H1 (cell line): ENCODE results near the gene SLC5A10. TPM values are rescaled to one million over a fixed set of nuclear protein-coding genes. Genes with fewer than 3 reads are reported as not detected.

Experiments used
- CTCF ChIA-PET: fragments of 300-600 bp; sonication (Branson Sonifier 250); formaldehyde crosslinking; loops from one replicate; lab custom pipeline; 2021; ENCODE audit not compliant: partially characterized antibody; lab: Charles Lee
- POLR2A ChIA-PET: fragments of 300-600 bp; sonication (Branson Sonifier 250); formaldehyde crosslinking; loops from one replicate; lab custom pipeline; 2021; ENCODE audit warnings: inconsistent platforms; ENCODE audit not compliant: partially characterized antibody; lab: Charles Lee
- DNase-seq, 2 experiments: peaks; one replicate each; pipeline versions ENCODE4 v3.0.0 to v3.0.0-alpha.2; 2010 to 2022; ENCODE audit warnings: low spot score in 2 of 2, low read depth in 1 of 2, mixed read lengths in 1 of 2
- FAIRE-seq: peaks from 2 replicates; lab custom pipeline; 2011; peaks lifted over from hg19 to GRCh38; lab: Jason Lieb, UNC
- H2AFZ ChIP-seq: 2 replicates; pipeline ENCODE4 v1.8.1; 2012; ENCODE audit warnings: low read length, inconsistent platforms
- H2AK5ac ChIP-seq: 2 replicates; pipeline ENCODE4 v1.6.1; 2013; ENCODE audit warnings: low read depth, low read length
- H2BK120ac ChIP-seq: replicated peaks from 2 replicates; pipeline ENCODE3; 2013; ENCODE audit warnings: low read depth, low read length, inconsistent platforms
- H2BK12ac ChIP-seq: 2 replicates; pipeline ENCODE4 v1.6.1; 2013; ENCODE audit warnings: low read depth, low read length
- H2BK15ac ChIP-seq: 2 replicates; pipeline ENCODE4 v1.6.1; 2013; ENCODE audit warnings: low read length
- H2BK20ac ChIP-seq: 2 replicates; pipeline ENCODE4 v1.6.1; 2013; ENCODE audit warnings: low read length
- H2BK5ac ChIP-seq: 2 replicates; pipeline ENCODE4 v1.6.1; 2013; ENCODE audit warnings: low read depth, low read length
- H3K14ac ChIP-seq: 2 replicates; pipeline ENCODE4 v1.6.1; 2013; ENCODE audit warnings: inconsistent platforms; ENCODE audit not compliant: insufficient read length
- H3K18ac ChIP-seq: 2 replicates; pipeline ENCODE4 v1.6.1; 2013; ENCODE audit warnings: low read length; ENCODE audit errors: extremely low read depth
- H3K23ac ChIP-seq: 2 replicates; pipeline ENCODE4 v1.6.1; 2013; ENCODE audit warnings: inconsistent platforms; ENCODE audit not compliant: insufficient read length
- H3K23me2 ChIP-seq: 2 replicates; pipeline ENCODE4 v1.6.1; 2013; ENCODE audit warnings: low read depth, low read length
- H3K27ac ChIP-seq: 2 replicates; pipeline ENCODE4 v1.6.1; 2011; ENCODE audit warnings: low read depth, low read length, inconsistent platforms
- H3K27me3 ChIP-seq, 4 experiments: replicated peaks in 1 of 4; 1 replicate in 1 of 4; 2 replicates in 3 of 4; pipeline versions ENCODE4 v1.6.1 to v1.8.1; 2011 to 2013; ENCODE audit warnings: low read length in 3 of 4, mild to moderate bottlenecking in 3 of 4, inconsistent platforms in 2 of 4, mixed read lengths in 2 of 4, moderate library complexity in 1 of 4; ENCODE audit not compliant: control insufficient read depth in 3 of 4, insufficient read depth in 3 of 4; ENCODE audit errors: extremely low read depth in 1 of 4
- H3K36me3 ChIP-seq, 4 experiments: 2 replicates each; pipeline versions ENCODE4 v1.6.1 to v1.8.1; 2011 to 2013; ENCODE audit warnings: mild to moderate bottlenecking in 4 of 4, low read length in 3 of 4, moderate library complexity in 2 of 4, control low read depth in 1 of 4, inconsistent platforms in 1 of 4; ENCODE audit not compliant: insufficient read depth in 4 of 4, control insufficient read depth in 2 of 4
- H3K4ac ChIP-seq: replicated peaks from 2 replicates; pipeline ENCODE3; 2013; ENCODE audit warnings: low read length, low read depth, mixed read lengths, inconsistent platforms; ENCODE audit not compliant: insufficient read length
- H3K4me1 ChIP-seq, 4 experiments: replicated peaks in 1 of 4; 1 replicate in 1 of 4; 2 replicates in 3 of 4; pipeline versions ENCODE4 v1.6.1 to v1.8.1; 2011 to 2013; ENCODE audit warnings: low read length in 3 of 4, inconsistent platforms in 2 of 4, mixed read lengths in 1 of 4; ENCODE audit not compliant: insufficient read depth in 4 of 4, control insufficient read depth in 3 of 4
- H3K4me2 ChIP-seq, 2 experiments: 2 replicates each; pipeline versions ENCODE4 v1.6.1 to v1.8.1; 2011 to 2013; ENCODE audit warnings: low read depth in 2 of 2, low read length in 2 of 2, control low read depth in 1 of 2, inconsistent platforms in 1 of 2, mild to moderate bottlenecking in 1 of 2; ENCODE audit not compliant: insufficient read depth in 1 of 2
- H3K4me3 ChIP-seq, 4 experiments: fragments of 200-600, 300-600 bp in 1 of 4; sonication (generic), shearing (Covaris generic), sonication (Bioruptor Twin) in 1 of 4; 2 replicates each; pipeline versions ENCODE4 v1.5.1 to v1.8.1; 2011 to 2016; ENCODE audit warnings: low read length in 4 of 4, low read depth in 3 of 4, control low read depth in 2 of 4, inconsistent platforms in 2 of 4, mild to moderate bottlenecking in 2 of 4, mixed read lengths in 1 of 4, moderate library complexity in 1 of 4; ENCODE audit not compliant: insufficient read depth in 2 of 4; ENCODE audit errors: extremely low read depth in 1 of 4
- H3K56ac ChIP-seq: replicated peaks from 2 replicates; pipeline ENCODE3; 2013; ENCODE audit warnings: low read depth, mild to moderate bottlenecking, mixed read lengths, low read length, inconsistent platforms; ENCODE audit not compliant: insufficient read length
- H3K79me1 ChIP-seq: 2 replicates; pipeline ENCODE4 v1.6.1; 2013; ENCODE audit warnings: low read depth, low read length, control low read depth
- H3K79me2 ChIP-seq, 2 experiments: 2 replicates each; pipeline versions ENCODE4 v1.6.1 to v1.8.1; 2012 to 2013; ENCODE audit warnings: low read length in 2 of 2, mild to moderate bottlenecking in 2 of 2, inconsistent platforms in 1 of 2; ENCODE audit not compliant: insufficient read depth in 2 of 2, control insufficient read depth in 1 of 2
- H3K9ac ChIP-seq, 4 experiments: replicated peaks in 1 of 4; 1 replicate in 1 of 4; 2 replicates in 3 of 4; pipeline versions ENCODE4 v1.6.1 to v1.8.1; 2011 to 2013; ENCODE audit warnings: low read depth in 3 of 4, low read length in 3 of 4, control low read depth in 2 of 4, mild to moderate bottlenecking in 2 of 4, moderate library complexity in 2 of 4, inconsistent platforms in 1 of 4; ENCODE audit errors: extremely low read depth in 1 of 4
- H3K9me3 ChIP-seq, 2 experiments: 2 replicates each; pipeline versions ENCODE4 v1.6.1 to v1.8.1; 2012 to 2013; ENCODE audit warnings: mild to moderate bottlenecking in 2 of 2, moderate library complexity in 2 of 2, control low read depth in 1 of 2, inconsistent platforms in 1 of 2, low read depth in 1 of 2, low read length in 1 of 2, mixed read lengths in 1 of 2; ENCODE audit not compliant: insufficient read depth in 2 of 2
- H4K20me1 ChIP-seq, 2 experiments: replicated peaks in 1 of 2; 2 replicates each; pipeline versions ENCODE3 to v1.8.1; 2011 to 2013; ENCODE audit warnings: inconsistent platforms in 2 of 2, low read length in 2 of 2, mild to moderate bottlenecking in 1 of 2; ENCODE audit not compliant: insufficient read depth in 2 of 2, control insufficient read depth in 1 of 2
- H4K5ac ChIP-seq: 2 replicates; pipeline ENCODE4 v1.6.1; 2013; ENCODE audit warnings: low read length, low read depth, mixed read lengths, inconsistent platforms; ENCODE audit not compliant: insufficient read length
- H4K8ac ChIP-seq: 2 replicates; pipeline ENCODE4 v1.8.0; 2013; ENCODE audit warnings: mild to moderate bottlenecking, moderate library complexity, low read length, inconsistent platforms; ENCODE audit not compliant: insufficient read depth; ENCODE audit errors: extremely low read depth
- H4K91ac ChIP-seq: replicated peaks from 2 replicates; pipeline ENCODE3; 2013; ENCODE audit warnings: low read length, mixed read lengths, inconsistent platforms; ENCODE audit not compliant: insufficient read length
- EZH2 ChIP-seq: fragments of 200-600 bp; sonication (generic); IDR thresholded peaks from 2 replicates; pipeline ENCODE4 v1.7.1; 2012; ENCODE audit warnings: low read depth, mild to moderate bottlenecking, moderate library complexity, low read length, inconsistent platforms; ENCODE audit not compliant: severe bottlenecking
- WGBS, 2 experiments: shearing (Covaris generic) in 1 of 2; methylation state at CpG; one replicate each; pipeline versions ENCODE4 v1.1.6 to v1.1.7; 2013 to 2015; ENCODE audit warnings: low lambda C conversion rate in 2 of 2, mixed read lengths in 2 of 2, inconsistent platforms in 1 of 2, low coverage in 1 of 2, missing lambda C conversion rate in 1 of 2; ENCODE audit not compliant: insufficient replicate concordance in 2 of 2, insufficient coverage in 1 of 2, insufficient read length in 1 of 2; ENCODE audit errors: extremely low coverage in 1 of 2, missing lambda C conversion rate in 1 of 2; 5-methylcytosine and 5-hydroxymethylcytosine counted together
- polyA plus RNA-seq, 7 experiments: library from polyadenylated mRNA; depleted of rRNA in 3 of 7; stranded (reverse) in 5 of 7; unstranded in 2 of 7; fragments of >200 nt in 5 of 7; fragments of 200-250 nt in 2 of 7; gene quantifications; 1 replicate in 5 of 7; 2 replicates in 1 of 7; 4 replicates in 1 of 7; pipeline versions ENCODE4 v1.2.1 to v1.2.3, GENCODE V29; 2011 to 2013; ENCODE audit warnings: missing spikeins in 2 of 7, mixed read lengths in 2 of 7
- total RNA-seq: library from RNA; stranded (reverse); fragmentation: NEBNext Ultra II Directional; extraction: Animal tissue kit (Norgen Biotek cat#: 25700); gene quantifications from 2 replicates; pipeline ENCODE4 v1.2.1, GENCODE V29; 2021
- TF ChIP-seq, protein P1 (sequence below): IDR thresholded peaks from 2 replicates; pipeline ENCODE4 v1.6.1; 2012; ENCODE audit warnings: inconsistent platforms

The SLC5A10 gene
- total and polyA plus RNA-seq, 2 of the 8 experiments (the other 6 are each of a cell fraction or from before 2014, with no cell fraction given): 0.05 to 0.11 TPM

DNA sequence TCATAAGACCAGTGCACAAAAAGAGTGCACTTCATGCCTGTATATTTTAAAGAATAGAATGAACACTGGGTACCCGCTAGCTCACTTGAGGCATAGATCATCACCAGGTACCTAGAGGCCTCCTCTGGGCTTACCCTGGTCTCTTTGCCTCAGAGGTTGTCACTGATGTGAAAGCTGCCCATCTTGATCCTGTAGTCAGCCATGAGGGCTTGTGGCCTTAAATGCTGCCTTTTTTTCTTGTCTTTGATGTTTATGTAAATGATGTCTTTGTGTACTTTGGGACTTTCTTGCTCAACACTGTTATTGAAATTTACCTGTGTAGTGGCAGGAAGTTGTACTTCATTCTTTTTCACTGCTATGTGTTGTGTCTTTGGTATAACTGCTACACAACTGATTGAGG is 26.8 kb upstream of the SLC5A10 start:
- ChIA-PET POLR2A (interaction anchor here (1.1 kb wide), 1 partner anchor 28 kb away, joined by 4 read pairs; no protein-coding TSS in a partner anchor), CTCF (interaction anchor here (0.6 to 0.8 kb wide), 4 partner anchors 20 to 1113 kb away, joined by 3 to 4 read pairs (median 4); no protein-coding TSS in a partner anchor)
- no peak overlapping the region for H3K27ac ChIP-seq
- WGBS, 2 experiments: 87% methylated on average over 1 of the region's 1 CpG; no CpG with 5 or more reads in 1 of the 2 experiments
- H4K5ac ChIP-seq: no peak overlapping the region
- H3K4me3 ChIP-seq: no peak overlapping the region
- H2AFZ ChIP-seq: no peak overlapping the region
- peaks cover 0 to 12% (median 7%) of the 10 kb centered on the region in 4 experiments; a peak in 4 of 8 replicates for H3K36me3 ChIP-seq
- no peak overlapping the region for H2BK12ac ChIP-seq
- H3K79me1 ChIP-seq: no peaks in the 10 kb centered on the region; the same call in 1 of the 2 replicates
- H3K79me2 ChIP-seq: peaks cover 0 to 7% of the 10 kb centered on the region in 2 experiments; a peak in 1 of 4 replicates
- H3K4me2 ChIP-seq: no peak overlapping the region
- H4K8ac ChIP-seq: no peak overlapping the region
- H3K14ac ChIP-seq: no peak overlapping the region
- no peak overlapping the region for H3K23ac ChIP-seq
- no peak overlapping the region for H4K91ac ChIP-seq
- no peaks in the 10 kb centered on the region for H4K20me1 ChIP-seq
- no peak overlapping the region for H2BK120ac ChIP-seq
- H3K18ac ChIP-seq: no peak overlapping the region
- H3K27me3 ChIP-seq: no peaks in the 10 kb centered on the region
- no peak overlapping the region for H3K56ac ChIP-seq
- H2BK15ac ChIP-seq: no peak overlapping the region
- H3K4ac ChIP-seq: no peak overlapping the region
- no peak overlapping the region for H2AK5ac ChIP-seq
- no peaks in the 10 kb centered on the region for H3K9me3 ChIP-seq
- H3K9ac ChIP-seq: no peak overlapping the region
- H3K23me2 ChIP-seq: no peaks in the 10 kb centered on the region; the same call in 1 of the 2 replicates
- H2BK20ac ChIP-seq: no peak overlapping the region
- no peak for FAIRE-seq
- DNase-seq: no peak
- no peak overlapping the region for H2BK5ac ChIP-seq
- no peaks in the 10 kb centered on the region for H3K4me1 ChIP-seq
- no peak for TF ChIP-seq EZH2
- TF ChIP-seq, protein P1, sequence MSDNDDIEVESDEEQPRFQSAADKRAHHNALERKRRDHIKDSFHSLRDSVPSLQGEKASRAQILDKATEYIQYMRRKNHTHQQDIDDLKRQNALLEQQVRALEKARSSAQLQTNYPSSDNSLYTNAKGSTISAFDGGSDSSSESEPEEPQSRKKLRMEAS: no peak
